ENCODE data around the gene CHRM1.

CHRM1 gene

DNA sequence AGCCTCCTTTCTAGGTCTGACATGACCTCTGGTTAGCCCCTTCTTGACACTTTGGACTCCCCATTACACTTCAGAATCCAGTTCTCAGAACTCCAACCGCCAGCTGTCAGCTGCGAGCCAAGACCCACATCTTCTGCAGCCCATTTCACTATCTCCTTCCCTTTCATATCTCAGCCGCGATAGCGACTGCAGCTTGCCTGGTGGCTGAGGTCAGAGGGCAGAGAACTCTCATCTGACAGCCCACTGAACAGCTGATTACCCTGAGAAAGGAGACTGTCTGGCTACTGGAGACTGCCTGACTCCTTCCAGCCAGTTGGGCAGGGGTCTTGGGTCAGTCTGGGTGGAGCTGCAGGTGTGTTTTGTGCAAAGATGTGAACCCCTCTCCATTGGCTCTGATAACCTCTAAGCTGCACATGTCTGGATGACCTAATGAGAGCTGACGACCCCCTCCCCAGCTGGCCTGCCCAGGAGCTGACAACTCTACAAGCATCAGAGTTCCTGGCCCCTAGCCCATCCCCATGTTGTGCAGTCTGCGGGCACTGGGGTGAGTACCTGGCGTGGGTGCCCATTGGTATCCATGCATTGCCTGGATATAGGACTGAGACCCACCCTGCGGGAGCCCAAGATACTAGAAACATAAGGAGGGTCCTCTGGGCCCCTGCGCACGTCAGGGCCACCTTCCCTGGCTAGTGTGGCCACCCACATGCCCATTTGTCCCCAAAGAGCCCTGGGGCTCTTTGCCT, 1.1 kb downstream of the CHRM1 start:
- H3K4me3 ChIP-seq (ENCODE audit: low read depth, low read length) = no peak overlapping the region
- TF ChIP-seq, protein P1, sequence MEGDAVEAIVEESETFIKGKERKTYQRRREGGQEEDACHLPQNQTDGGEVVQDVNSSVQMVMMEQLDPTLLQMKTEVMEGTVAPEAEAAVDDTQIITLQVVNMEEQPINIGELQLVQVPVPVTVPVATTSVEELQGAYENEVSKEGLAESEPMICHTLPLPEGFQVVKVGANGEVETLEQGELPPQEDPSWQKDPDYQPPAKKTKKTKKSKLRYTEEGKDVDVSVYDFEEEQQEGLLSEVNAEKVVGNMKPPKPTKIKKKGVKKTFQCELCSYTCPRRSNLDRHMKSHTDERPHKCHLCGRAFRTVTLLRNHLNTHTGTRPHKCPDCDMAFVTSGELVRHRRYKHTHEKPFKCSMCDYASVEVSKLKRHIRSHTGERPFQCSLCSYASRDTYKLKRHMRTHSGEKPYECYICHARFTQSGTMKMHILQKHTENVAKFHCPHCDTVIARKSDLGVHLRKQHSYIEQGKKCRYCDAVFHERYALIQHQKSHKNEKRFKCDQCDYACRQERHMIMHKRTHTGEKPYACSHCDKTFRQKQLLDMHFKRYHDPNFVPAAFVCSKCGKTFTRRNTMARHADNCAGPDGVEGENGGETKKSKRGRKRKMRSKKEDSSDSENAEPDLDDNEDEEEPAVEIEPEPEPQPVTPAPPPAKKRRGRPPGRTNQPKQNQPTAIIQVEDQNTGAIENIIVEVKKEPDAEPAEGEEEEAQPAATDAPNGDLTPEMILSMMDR (IDR thresholded peaks at IDR 0.05; ENCODE audit: control insufficient read depth, extremely low read depth, insufficient read depth) = no peak
- no peak for DNase-seq (ENCODE audit: low read depth)

DNA sequence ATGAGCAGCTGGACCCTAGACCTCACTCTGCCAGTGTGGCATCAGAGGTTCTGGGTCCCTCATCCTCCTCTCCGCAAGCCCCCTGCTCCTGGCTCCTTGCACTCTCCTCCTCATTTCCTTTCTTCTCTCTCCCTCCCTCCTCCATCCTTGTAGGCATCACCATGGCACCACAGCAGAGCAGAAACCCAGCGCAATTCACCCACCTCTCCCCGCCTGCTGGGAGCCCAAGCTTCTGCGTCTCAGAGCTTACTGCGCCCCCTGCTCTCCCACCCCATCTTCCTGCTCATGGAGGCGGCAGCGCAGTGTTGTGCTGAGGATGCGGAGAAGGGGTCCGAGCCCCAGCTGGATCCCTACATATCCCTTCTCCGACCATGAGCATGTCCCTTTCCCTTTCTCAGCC, 1.7 kb downstream of the CHRM1 start:
- TF ChIP-seq, protein P1 (IDR thresholded peaks at IDR 0.05; ENCODE audit: control insufficient read depth, extremely low read depth, insufficient read depth) = no peak
- DNase-seq (ENCODE audit: low read depth) = no peak
- no peak overlapping the region for H3K4me3 ChIP-seq (ENCODE audit: low read depth, low read length)

DNA sequence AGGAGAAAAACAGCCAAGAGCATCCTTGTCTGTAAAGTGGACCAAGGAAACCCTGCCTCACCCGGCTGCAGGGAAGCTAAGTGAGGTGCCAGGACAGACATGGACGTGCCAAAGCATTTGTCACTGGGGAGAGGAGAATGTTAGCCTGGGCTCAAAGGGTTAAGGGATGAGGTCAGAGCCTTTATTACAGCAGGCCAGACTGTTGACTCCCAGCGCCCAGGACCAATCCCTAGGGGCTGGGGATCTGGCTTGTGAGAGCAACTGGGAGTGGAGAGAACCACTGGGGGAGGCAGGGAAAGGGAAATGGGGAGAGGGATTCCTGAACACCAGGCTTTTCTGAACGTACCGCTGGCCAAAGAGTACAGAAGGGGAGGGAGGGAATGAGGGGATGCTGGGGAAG, 2.6 kb downstream of the CHRM1 start:
- H3K4me3 ChIP-seq (ENCODE audit: low read depth, low read length) = no peak overlapping the region
- DNase-seq (ENCODE audit: low read depth) = no peak

DNA sequence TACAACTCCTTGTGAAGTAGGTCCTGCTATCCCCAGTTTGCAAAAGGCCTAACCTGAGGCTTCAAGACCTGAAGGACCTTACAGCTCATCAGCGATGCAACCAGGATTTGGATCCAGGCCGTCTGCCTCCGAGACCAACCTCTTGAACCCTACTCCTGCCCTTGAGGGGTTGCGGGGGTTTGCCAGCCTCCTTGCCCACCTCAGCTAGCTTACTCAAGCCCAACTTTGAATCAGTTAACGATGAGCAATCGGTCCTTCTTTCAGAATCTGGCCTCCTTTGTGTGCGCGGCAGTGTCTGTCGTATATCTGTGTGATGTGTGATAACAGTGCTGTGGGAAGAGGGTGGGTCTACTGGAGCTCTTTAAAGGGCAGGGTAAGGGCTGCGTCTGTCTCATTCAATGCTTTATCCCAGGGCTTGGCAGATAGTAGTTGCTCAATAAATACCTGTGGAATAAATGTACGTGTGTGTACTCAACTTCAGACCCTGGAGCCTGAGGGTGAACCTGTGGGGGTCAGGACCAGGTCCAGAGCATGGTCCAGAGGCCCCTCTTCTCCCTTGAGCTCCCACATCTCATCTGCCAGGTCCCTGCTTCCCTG, 3.2 kb downstream of the CHRM1 start:
- no peak overlapping the region for H3K4me3 ChIP-seq (ENCODE audit: low read depth, low read length)
- TF ChIP-seq, protein P1 (IDR thresholded peaks at IDR 0.05; ENCODE audit: control insufficient read depth, extremely low read depth, insufficient read depth) = no peak
- no peak for DNase-seq (ENCODE audit: low read depth)

More for the DNA sequence above, 2.6 kb downstream of the CHRM1 start:
- TF ChIP-seq, protein P1 (IDR thresholded peaks at IDR 0.05; ENCODE audit: control insufficient read depth, extremely low read depth, insufficient read depth) = no peak

DNA sequence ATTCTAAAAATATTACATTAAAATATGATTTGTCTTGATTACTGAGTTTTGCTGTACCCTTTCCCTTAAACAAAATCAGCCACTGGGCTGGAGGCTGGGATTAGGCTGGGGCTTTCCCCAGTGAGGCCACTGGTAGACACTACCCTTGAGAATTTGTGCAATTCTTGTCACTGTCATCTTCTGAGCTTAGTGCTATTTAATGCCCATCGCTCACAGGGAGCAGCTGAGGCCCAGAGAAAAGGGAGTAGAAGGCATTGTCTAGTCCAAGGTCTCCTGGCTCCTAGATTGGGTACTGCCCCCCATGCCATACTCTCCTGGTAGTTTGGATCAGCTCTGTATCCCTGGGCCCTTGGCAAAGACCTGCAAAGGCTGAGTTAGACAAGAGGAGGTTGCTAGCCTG, 6.7 kb downstream of the CHRM1 start:
- no peak overlapping the region for H3K4me3 ChIP-seq (ENCODE audit: low read depth, low read length)
- TF ChIP-seq, protein P1 (IDR thresholded peaks at IDR 0.05; ENCODE audit: control insufficient read depth, extremely low read depth, insufficient read depth) = no peak
- no peak for DNase-seq (ENCODE audit: low read depth)

DNA sequence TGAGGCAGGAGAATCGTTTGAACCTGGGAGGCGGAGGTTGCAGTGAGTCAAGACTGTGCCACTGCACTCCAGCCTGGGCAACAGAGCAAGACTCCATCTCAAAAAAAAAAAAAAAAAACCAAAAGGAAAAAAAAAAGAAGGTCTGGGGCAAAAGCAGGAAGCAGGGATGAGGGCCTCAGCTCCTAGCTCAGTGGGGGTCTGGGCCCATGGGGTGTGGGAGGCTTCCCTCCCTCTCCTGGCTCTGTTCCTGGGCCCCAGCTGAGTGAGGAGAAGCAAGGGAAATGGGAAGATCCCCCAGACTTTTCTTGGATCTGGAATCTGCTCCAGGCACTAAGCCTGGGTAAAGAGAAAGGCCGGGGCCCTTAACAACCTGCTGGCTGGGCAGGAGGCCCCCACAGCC, 8.9 kb downstream of the CHRM1 start:
- no peak overlapping the region for H3K4me3 ChIP-seq (ENCODE audit: low read depth, low read length)
- TF ChIP-seq, protein P1 (IDR thresholded peaks at IDR 0.05; ENCODE audit: control insufficient read depth, extremely low read depth, insufficient read depth) = no peak
- no peak for DNase-seq (ENCODE audit: low read depth)

Measured in LNCaP clone FGC (cell line).